AG10803 (cell line): ENCODE data around the gene SEPTIN2.
A peak's percentile ranks its signal among the peaks of the same experiment; 100 is the strongest.
"Not testable (repeated sequence)": the region's sequence is repeated elsewhere in the genome, so short reads cannot be mapped to it uniquely, and the experiment has no call there.

Experiments used
- DNase-seq: peaks from one replicate; pipeline ENCODE4 v3.0.0; 2010; ENCODE audit warnings: low read depth
- H3K4me3 ChIP-seq: 2 replicates; pipeline ENCODE4 v1.5.1; 2011; ENCODE audit warnings: mild to moderate bottlenecking, low read length, control low read depth
- CTCF ChIP-seq: conservative IDR thresholded peaks from 2 replicates; pipeline ENCODE4 v1.5.1; 2011; ENCODE audit warnings: mild to moderate bottlenecking, low read length, control low read depth, inconsistent platforms

Gene SEPTIN2

DNA sequence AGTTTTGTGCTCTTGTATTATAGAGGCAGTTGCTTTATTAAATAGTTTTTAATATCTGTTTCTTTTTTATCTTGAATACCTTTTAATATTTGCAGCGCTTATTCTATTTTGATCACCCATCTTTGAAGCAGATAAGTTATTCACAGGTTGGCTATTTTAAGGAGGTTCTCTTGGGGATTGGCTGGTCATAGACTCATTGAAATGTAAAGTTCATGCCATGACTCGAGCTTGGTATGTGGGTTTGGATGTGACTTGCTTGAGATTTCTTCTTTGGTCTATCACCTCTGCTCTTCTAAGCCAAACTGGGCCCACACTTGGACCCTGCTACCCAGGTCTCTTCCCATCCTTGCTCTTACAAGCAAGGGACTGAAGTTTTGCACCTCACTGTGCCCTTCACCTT is 74.0 kb downstream of the SEPTIN2 start:
- no peak for DNase-seq
- no peak for TF ChIP-seq CTCF
- no peak overlapping the region for H3K4me3 ChIP-seq

DNA sequence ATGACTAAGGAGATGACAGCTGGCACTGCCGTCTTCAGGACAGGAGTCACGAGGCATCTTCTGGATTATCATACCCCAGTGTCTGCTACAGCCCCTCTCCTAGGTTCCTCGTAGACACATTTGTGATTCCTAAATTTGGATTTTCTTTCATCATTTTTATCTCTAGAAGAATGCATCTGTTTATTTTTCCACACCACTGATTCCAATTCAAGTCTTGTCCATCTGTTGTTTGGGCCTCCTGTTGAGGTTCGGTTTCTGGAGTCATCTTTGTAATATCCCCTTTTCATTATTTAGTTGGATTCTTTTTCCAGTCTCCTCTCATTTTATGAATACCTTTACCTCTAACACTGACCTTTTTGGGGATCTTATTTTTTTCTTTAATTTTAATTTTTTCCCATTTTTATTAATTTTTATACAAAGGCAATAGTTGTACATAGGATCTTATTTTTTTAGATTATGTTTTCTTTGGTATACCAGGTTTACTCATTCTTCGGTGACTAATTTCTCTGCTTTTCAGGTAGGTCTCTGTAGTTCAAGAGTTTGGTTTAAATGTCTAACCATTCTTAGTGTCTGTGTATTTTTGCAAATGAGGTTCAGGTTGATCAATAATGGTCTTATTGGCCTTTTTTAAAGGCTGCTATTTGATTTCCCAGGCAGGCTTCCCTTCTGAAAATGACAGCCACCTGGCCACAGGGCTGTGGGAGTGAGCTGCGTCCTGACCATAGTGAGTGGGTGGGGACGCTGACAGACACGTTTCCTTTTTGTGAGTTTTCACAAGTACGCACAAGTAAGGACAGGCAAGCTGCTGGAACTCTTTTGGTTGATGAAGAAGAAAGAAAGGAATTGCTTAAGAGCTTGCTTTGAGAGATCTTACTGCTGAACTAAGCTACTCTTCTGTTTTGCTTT is 74.8 kb downstream of the SEPTIN2 start:
- no peak for DNase-seq
- H3K4me3 ChIP-seq: no peak overlapping the region
- no peak for TF ChIP-seq CTCF

- H3K4me3 ChIP-seq: no peak overlapping the region
- peak; percentile 78 for TF ChIP-seq CTCF
- DNase-seq: peak; percentile 74
Observed at GRCh38 chr2:241391892-241392665, 76.4 kb downstream of the SEPTIN2 start.

- H3K4me3 ChIP-seq, DNase-seq: not testable (repeated sequence)
Observed at GRCh38 chr2:241392753-241393152, 77.0 kb downstream of the SEPTIN2 start.

GRCh38 chr2:241393524-241394196 is 77.9 kb downstream of the SEPTIN2 start:
- no peak overlapping the region for H3K4me3 ChIP-seq
- DNase-seq: no peak

DNA sequence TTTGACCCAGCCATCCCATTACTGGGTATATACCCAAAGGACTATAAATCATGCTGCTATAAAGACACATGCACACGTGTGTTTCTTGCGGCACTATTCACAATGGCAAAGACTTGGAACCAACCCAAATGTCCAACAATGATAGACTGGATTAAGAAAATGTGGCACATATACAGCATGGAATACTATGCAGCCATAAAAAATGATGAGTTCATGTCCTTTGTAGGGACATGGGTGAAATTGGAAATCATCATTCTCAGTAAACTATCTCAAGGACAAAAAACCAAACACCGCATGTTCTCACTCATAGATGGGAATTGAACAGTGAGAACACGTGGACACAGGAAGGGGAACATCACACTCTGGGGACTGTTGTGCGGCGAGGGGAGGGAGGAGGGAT is 81.1 kb downstream of the SEPTIN2 start:
- H3K4me3 ChIP-seq, DNase-seq: not testable (repeated sequence)

More at GRCh38 chr2:241393524-241394196, 77.9 kb downstream of the SEPTIN2 start:
- no peak for TF ChIP-seq CTCF

DNA sequence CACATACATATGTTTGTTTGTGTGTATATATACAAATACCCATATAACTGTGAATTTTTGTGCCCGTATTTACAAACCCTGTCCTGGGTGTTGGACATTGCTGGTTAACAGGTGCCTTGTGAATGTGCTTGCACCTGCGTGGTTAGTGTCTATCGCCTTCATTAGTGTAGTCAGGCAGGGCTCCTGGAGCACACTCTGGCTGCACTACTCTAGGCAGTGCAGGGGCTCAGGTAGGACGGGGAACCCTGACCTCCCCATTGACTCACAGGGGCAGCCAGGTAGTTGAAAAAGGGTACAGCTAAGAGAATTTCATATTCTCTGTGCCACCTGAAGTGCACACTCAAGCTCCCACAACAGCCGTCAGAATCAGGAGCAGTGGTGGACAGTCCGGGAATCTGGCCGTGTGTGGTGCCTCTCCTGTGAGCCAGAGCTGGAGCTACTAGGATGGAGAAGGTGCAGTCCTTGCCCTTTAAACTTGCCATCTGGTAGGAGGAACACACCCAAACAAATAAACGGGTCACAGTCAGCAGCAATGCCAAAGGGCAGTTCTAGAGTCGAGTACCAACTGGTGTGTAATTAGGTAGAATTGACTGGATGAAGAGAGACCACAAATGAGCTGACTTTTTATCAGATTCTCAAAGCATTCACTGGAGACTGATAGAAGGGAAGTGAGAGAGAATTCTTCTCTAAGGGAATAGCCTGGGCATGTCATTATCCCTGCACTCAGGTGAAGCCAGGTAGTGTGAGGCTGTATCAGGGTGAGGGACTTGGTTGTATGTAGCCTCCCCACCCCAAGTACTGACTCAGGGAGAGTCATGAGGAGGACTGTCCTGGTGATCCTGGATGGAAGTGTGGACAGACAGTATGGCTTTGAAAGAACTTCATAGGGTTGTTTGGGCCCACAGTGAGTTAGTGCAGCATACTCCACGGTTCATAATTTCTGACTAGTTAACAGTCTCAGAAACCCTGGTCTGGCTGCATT is 84.5 kb downstream of the SEPTIN2 start:
- DNase-seq: no peak
- no peak for TF ChIP-seq CTCF
- H3K4me3 ChIP-seq: no peak overlapping the region
